CD4-positive, alpha-beta T cell treated with Interleukin-15 for 1 hour (primary cell): ENCODE measurements around the gene SPTLC2.

Experiments used
- DNase-seq: peaks from one replicate; pipeline ENCODE4 v3.0.0-alpha.2; 2020

The SPTLC2 gene

GRCh38 chr14:77458249-77458950 lies 158.0 kb downstream of the SPTLC2 start:
- peak; percentile 21 for DNase-seq

GRCh38 chr14:77457522-77458248 lies 158.8 kb downstream of the SPTLC2 start, which contains the start of the genes AHSA1 and VIPAS39:
AHSA1 (plus strand) TSS chr14:77458093; CDS start chr14:77458190, 97 bp downstream.
VIPAS39 (minus strand) TSS chr14:77457601; CDS start chr14:77454102, 3,499 bp downstream.
- DNase-seq: peak; percentile 96

GRCh38 chr14:77457115-77457521 lies 159.3 kb downstream of the SPTLC2 start:
- DNase-seq: no peak
